ENCODE data around the gene KIAA0586.
"Not testable (repeated sequence)": the region's sequence is repeated elsewhere in the genome, so short reads cannot be mapped to it uniquely, and the experiment has no call there.

DNA sequence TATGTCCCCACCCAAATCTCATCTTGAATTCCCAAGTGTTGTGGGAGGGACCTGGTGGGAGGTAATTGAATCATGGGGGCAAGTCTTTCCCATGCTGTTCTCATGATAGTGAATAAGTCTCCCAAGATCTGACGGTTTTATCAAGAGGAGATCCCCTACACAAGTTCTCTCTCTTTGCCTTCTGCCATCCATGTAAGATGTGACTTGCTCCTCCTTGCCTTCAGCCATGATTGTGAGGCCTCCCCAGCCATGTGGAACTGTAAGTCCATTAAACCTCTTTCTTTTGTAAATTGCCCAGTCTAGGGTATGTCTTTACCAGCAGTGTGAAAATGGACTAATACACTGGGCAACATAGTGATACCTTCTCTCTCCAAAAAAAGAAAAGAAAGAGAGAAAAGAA, 10.6 kb upstream of the KIAA0586 start:
- not testable (repeated sequence) for TF ChIP-seq HDGF (IDR thresholded peaks at IDR 0.05; ENCODE audit: borderline replicate concordance); SP1 (IDR thresholded peaks at IDR 0.05); FOXM1 (IDR thresholded peaks at IDR 0.05; ENCODE audit: borderline replicate concordance); SUZ12 (IDR thresholded peaks at IDR 0.05); FOXK2 (IDR thresholded peaks at IDR 0.05); L3MBTL2 (conservative IDR thresholded peaks at IDR 0.05); TARDBP (IDR thresholded peaks at IDR 0.05); FOXA1 (IDR thresholded peaks at IDR 0.05); NFRKB (IDR thresholded peaks at IDR 0.05); ELF4 (IDR thresholded peaks at IDR 0.05); CTBP1 (IDR thresholded peaks at IDR 0.05; ENCODE audit: borderline replicate concordance)

Data from HEK293T (cell line).